HFFc6 (cell line): ENCODE measurements around the gene PAQR9. TPM values are rescaled to one million over a fixed set of nuclear protein-coding genes. Genes with fewer than 3 reads are reported as not detected.

Source experiments
- DNase-seq: peaks from one replicate; pipeline ENCODE4 v3.0.0-alpha.2; 2018
- H3K27ac Mint-ChIP-seq: 2 replicates; pipeline ENCODE4 v1.8.0; 2020; ENCODE audit warnings: mild to moderate bottlenecking, mixed read lengths
- H3K27me3 Mint-ChIP-seq: 2 replicates; pipeline ENCODE4 v1.8.0; 2021; ENCODE audit warnings: mild to moderate bottlenecking, moderate library complexity, mixed read lengths; ENCODE audit not compliant: insufficient read depth
- H3K36me3 Mint-ChIP-seq: 2 replicates; pipeline ENCODE4 v1.8.0; 2021; ENCODE audit warnings: low read depth, mixed read lengths
- H3K4me1 Mint-ChIP-seq: 2 replicates; pipeline ENCODE4 v1.8.0; 2020; ENCODE audit warnings: low read depth, mixed read lengths
- H3K4me3 Mint-ChIP-seq: 2 replicates; pipeline ENCODE4 v1.8.0; 2020; ENCODE audit warnings: mild to moderate bottlenecking, moderate library complexity, mixed read lengths
- H3K9me3 Mint-ChIP-seq: 2 replicates; pipeline ENCODE4 v1.8.0; 2020; ENCODE audit warnings: mild to moderate bottlenecking, mixed read lengths
- CTCF ChIP-seq: fragments of 200-600 bp; sonication (generic); IDR thresholded peaks from 2 replicates; pipeline ENCODE4 v1.5.0; 2021; ENCODE audit warnings: antibody characterized with exemption, mild to moderate bottlenecking
- total RNA-seq, 6 experiments: library from RNA; stranded (reverse); fragmentation: NEBNext Ultra II Directional; extraction: Animal tissue kit (Norgen Biotek cat#: 25700); gene quantifications; 2 replicates in 1 of 6; 3 replicates in 5 of 6; pipeline ENCODE4 v1.2.3, GENCODE V29; 2021

The PAQR9 gene
- total RNA-seq, 6 experiments from 2014 or later: 0.11 to 0.30 (median 0.17) TPM; not detected in 2

- H3K27ac Mint-ChIP-seq: no peak overlapping the region
- no peak for TF ChIP-seq CTCF
- H3K27me3 Mint-ChIP-seq: peaks cover 38% of the 10 kb centered on the region
- peaks cover 30% of the 10 kb centered on the region for H3K4me1 Mint-ChIP-seq
- peak overlapping the region; percentile 76; the same call in 1 of the 2 replicates for H3K4me3 Mint-ChIP-seq
- no peak for DNase-seq
- H3K36me3 Mint-ChIP-seq: peaks cover 6% of the 10 kb centered on the region; the same call in 1 of the 2 replicates
- H3K9me3 Mint-ChIP-seq: no peaks in the 10 kb centered on the region; the same call in 1 of the 2 replicates
Observed at GRCh38 chr3:142963234-142963515, 299 bp downstream of the PAQR9 start.

- peaks cover 38% of the 10 kb centered on the region for H3K27me3 Mint-ChIP-seq
Observed at GRCh38 chr3:142962520-142963233, 797 bp downstream of the PAQR9 start.

GRCh38 chr3:142962175-142962519 is 1.3 kb downstream of the PAQR9 start:
- Mint-ChIP-seq H3K27me3 (peaks cover 38% of the 10 kb centered on the region), H3K4me3 (peak overlapping the region; percentile 76), H3K27ac (no peak overlapping the region), H3K36me3 (peaks cover 6% of the 10 kb centered on the region; the same call in 1 of the 2 replicates), H3K4me1 (peaks cover 31% of the 10 kb centered on the region), H3K9me3 (no peaks in the 10 kb centered on the region; the same call in 1 of the 2 replicates)
- TF ChIP-seq CTCF: no peak
- no peak for DNase-seq

More at GRCh38 chr3:142962520-142963233, 797 bp downstream of the PAQR9 start:
- Mint-ChIP-seq H3K9me3 (no peaks in the 10 kb centered on the region; the same call in 1 of the 2 replicates), H3K4me3 (peak overlapping the region; percentile 76), H3K27ac (no peak overlapping the region), H3K4me1 (peaks cover 31% of the 10 kb centered on the region), H3K36me3 (peaks cover 6% of the 10 kb centered on the region; the same call in 1 of the 2 replicates)
- no peak for DNase-seq
- no peak for TF ChIP-seq CTCF

- Mint-ChIP-seq H3K9me3 (no peaks in the 10 kb centered on the region; the same call in 1 of the 2 replicates), H3K4me1 (peaks cover 31% of the 10 kb centered on the region), H3K27me3 (peaks cover 35% of the 10 kb centered on the region)
Observed at GRCh38 chr3:142961539-142961938, 1.9 kb downstream of the PAQR9 start.

GRCh38 chr3:142960322-142960850 is 3.1 kb downstream of the PAQR9 start:
- no peak for TF ChIP-seq CTCF
- Mint-ChIP-seq H3K27me3 (peaks cover 34% of the 10 kb centered on the region), H3K4me1 (peaks cover 31% of the 10 kb centered on the region), H3K36me3 (peaks cover 6% of the 10 kb centered on the region; the same call in 1 of the 2 replicates), H3K27ac (no peak overlapping the region), H3K4me3 (no peak overlapping the region), H3K9me3 (no peaks in the 10 kb centered on the region; the same call in 1 of the 2 replicates)
- no peak for DNase-seq

More at GRCh38 chr3:142961539-142961938, 1.9 kb downstream of the PAQR9 start:
- no peak overlapping the region; the same call in 1 of the 2 replicates for H3K4me3 Mint-ChIP-seq
- TF ChIP-seq CTCF: no peak
- peaks cover 6% of the 10 kb centered on the region; the same call in 1 of the 2 replicates for H3K36me3 Mint-ChIP-seq
- H3K27ac Mint-ChIP-seq: no peak overlapping the region
- no peak for DNase-seq
